Liver (tissue), 3 donors: ENCODE data around the gene HOXC6.

ENCODE experiments used
- TAF1 ChIP-seq: conservative IDR thresholded peaks from 2 replicates; pipeline ENCODE4 v1.6.1; 2016; ENCODE audit warnings: antibody characterized with exemption, mild to moderate bottlenecking
- TF ChIP-seq, protein P1 (sequence below): fragments of 150-350 bp; IDR thresholded peaks from 2 replicates; pipeline ENCODE4 v1.5.1; 2017; ENCODE audit warnings: improper control_type of control experiment, low read depth, low read length; ENCODE audit not compliant: missing input control
- donor health status: healthy.
- donor health status: healthy.

DNA sequence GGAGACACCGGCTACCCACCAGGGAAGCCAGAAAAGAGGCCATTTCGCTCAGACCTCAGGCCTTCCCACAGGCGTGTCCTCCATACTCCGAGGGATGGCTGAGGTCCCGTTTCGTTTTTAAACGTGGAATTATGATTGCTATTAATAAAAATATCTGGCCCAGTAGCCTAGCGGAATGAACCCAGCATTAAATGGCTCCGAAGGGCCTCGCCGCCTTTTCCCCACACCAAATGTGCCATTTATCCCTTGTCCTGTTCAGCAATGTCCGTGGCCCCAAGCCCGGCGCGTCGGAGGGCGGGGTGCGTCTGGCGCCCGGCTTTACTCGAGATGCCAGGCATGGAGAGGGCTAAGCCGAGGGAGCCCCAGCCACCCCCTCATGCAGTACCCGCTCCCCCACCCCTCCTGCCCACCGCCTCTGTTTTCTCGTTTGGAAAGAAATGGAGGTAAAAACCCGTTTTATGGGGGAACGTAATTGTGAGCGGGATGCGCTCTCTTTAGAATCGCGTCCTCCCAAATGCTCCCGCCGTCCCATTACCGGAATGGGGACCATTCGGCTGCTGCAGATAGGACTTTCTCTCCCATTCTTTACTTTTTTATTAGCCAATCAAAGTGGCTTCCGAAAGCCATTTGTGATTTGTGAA lies 13.7 kb upstream of the HOXC6 start:
- TF ChIP-seq, protein P1, sequence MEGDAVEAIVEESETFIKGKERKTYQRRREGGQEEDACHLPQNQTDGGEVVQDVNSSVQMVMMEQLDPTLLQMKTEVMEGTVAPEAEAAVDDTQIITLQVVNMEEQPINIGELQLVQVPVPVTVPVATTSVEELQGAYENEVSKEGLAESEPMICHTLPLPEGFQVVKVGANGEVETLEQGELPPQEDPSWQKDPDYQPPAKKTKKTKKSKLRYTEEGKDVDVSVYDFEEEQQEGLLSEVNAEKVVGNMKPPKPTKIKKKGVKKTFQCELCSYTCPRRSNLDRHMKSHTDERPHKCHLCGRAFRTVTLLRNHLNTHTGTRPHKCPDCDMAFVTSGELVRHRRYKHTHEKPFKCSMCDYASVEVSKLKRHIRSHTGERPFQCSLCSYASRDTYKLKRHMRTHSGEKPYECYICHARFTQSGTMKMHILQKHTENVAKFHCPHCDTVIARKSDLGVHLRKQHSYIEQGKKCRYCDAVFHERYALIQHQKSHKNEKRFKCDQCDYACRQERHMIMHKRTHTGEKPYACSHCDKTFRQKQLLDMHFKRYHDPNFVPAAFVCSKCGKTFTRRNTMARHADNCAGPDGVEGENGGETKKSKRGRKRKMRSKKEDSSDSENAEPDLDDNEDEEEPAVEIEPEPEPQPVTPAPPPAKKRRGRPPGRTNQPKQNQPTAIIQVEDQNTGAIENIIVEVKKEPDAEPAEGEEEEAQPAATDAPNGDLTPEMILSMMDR, result no peak
- no peak for TF ChIP-seq TAF1
